NCI-H1105 treated with DMSO at 0.1 percent for 48 hours (cell line): Measurements from ENCODE around the gene NEDD4L.
"Not testable (repeated sequence)": the region's sequence is repeated elsewhere in the genome, so short reads cannot be mapped to it uniquely, and the experiment has no call there.

ENCODE experiments used
- DNase-seq: peaks from one replicate; lab custom pipeline; 2025; lab: John Stamatoyannopoulos, UW

Gene NEDD4L

DNA sequence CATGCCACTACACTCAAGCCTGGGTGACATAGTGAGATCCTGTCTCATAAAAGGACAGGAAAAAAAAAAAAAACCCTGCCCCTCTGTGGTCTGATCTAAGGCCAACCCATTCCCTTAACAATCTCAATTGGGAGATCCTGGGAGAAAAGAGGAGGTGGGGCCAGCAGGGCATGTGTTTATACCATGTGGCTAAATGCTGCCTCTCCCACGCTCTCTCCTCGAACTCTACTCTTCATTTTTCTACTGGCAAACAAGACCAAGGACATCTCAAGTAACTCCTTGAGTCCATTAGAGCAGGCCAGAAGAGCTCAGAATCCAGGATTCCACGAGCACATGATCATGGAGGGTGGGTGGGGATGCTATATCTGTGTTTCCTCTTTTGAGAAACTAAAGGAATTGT is 16.7 kb upstream of the NEDD4L start:
- DNase-seq = no peak

DNA sequence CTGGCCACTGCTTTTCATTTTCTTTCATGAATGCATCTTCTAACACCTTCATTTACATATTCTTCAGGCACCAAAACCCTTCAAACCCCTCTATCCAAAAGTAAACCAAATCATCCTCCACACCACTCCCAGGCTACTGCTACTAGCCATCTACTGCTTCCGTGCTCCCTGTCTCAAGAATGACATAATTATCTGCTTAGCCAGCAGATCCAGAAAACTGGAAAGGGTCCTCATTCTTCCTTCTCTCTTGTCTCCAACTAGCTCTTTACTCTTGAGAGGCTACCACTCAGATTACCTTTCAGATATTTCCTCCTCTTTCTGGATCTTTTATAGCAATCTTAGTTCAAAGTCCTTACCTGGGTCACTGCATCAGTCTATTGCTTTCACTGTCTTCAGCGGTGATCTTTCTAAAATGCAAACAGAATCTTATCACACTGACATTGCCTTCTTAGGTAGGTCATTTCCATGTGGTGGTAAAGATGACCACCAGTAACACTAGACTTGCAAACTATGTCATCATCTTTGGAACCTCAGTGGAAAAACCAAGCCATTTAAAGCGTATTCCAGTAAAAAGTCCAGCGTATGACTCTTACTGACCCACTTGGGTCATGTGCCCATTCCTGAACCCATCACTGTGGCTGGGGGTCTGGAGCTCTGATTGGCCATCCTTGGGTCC is 15.8 kb upstream of the NEDD4L start:
- DNase-seq = no peak

DNA sequence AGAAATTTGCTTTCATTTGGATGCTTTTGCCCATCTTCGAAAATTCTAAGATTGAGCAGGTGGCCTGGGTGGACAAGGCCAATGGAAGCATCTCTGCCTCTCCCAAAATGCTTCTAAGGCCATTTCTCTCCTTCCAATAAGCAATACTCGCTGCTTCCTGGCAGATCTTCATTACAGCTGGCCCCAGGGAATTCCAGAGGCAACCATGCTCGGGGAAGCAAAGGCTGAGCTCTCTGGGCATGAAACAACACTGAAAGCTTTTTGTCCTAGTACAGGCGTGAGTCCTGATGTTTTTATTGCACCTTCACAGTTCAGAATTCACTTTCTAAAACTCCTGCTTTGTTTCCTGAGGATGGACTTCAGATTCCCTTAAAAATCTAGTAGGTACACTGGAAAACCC is 11.8 kb upstream of the NEDD4L start:
- no peak for DNase-seq

DNA sequence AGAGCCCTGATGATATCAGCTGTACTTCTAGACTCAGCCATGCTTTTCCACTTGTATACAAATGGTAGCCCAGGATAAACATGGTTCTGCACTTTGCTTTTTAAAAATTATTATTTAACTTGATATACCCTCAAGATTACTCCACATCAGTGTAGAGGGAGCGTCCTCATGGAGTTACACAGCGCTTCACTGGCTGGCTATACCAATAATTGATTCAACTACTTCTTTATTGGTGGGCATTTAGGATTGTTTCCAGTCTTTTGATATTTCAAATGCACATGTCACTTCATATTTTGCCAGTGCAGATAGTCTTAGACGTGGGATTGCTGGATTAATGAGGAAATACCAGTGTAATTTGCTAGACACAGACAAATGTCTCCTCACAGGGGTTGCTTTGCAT is 10.8 kb upstream of the NEDD4L start:
- no peak for DNase-seq

DNA sequence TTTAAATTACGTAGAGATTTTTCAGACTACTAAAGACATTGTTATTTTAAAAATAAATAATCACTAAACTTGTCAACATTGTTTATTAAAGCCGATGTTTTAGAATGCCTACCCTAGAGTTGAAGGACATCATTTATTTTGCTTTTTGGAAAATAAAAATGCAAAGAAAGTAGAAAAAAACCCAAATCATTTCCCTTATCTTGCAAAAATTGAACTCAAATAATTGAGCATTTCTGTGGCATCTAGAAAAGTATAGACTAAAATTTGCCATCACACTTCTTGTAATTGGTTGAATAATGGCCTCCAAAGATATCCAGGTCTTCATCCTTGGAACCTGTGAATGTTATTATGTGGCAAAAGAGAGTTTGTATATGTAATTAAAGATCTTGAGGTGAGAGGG is 9.7 kb upstream of the NEDD4L start:
- DNase-seq = no peak

DNA sequence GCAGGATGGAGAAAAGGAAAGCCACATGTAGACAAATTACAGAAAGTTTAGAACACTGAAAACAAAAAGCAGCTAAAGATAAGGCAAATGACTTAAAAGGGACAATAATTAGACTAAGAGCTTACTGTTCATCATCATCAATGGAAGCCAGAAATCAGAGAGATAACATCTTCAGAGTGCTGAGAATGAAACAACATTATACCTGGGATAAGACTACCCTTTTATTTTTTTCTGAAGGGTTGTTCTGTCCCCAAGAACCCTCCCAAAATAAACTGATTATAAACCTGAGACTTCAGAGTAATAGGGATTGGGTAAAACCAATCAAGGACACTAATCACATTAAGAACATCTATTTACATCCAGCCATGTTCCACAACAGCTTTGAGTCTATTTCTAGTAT is 6.9 kb upstream of the NEDD4L start:
- no peak for DNase-seq

DNA sequence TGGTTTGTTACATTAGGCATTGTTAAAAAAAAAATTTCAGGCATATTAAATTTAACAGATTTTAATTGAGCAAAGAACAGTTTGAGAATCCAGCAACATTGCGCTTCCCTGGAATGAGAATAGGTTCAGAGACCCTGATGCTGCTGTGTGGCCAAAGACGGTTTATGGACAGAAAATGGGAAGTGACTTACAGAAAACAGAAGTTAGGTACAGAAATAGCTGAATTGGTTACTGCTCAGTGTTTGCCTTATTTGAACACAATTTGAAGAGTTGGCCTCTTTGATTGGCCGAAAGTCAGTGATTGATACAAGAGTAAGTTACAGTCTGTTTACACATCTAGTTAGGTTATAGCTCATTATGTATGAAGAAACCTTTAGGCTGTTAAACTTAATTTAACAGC is 6.0 kb upstream of the NEDD4L start:
- DNase-seq = no peak

DNA sequence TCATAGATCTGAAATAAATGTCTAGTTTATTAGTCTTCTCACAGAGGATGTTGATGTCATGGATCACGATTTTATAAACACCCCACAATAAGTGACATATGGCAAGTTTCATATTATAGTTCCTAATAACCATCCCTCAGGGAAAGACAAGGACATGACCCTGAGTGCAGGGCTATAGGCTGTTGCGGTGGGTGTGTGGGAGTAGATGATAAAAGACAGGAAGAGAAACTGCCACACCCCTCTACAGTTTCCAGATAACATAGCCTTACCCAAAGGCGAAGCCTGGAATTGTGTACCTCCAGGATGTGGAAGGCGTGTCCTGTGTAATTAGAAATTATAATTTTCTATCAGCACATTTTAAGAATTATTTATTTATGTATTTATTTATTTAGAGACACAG is 2.4 kb upstream of the NEDD4L start:
- DNase-seq = no peak

DNA sequence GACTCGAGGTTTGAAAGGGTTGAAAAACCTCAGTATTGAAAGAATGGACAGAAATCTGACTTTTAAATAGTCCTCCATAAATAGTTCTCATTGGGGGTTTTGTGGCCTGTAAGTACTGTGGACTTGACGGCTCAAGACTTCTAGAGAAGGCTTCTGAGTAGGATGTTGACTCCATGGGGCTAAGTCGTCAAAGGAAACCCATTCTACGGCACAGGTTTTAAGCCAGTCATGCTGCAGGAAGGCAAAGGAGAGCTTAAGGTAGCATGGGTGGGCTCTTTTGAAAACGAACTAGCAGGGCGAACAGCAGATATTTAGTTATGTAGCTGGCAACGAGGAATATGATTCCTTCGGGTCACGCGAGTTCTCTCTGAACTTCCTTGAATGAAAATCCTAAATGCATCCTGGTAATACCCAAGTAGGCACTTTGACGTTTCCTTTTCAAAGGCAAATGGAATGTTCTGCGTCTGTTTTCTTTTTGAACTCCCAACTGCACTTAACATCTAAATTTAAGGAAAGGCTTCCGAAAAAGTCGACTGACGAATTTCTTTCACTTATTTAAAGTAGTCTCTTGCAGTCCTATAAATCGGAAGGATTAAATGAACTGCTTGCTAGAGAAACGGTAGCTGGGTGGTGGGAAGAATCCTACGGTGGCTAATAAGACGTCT is 1.1 kb upstream of the NEDD4L start:
- DNase-seq = no peak

DNA sequence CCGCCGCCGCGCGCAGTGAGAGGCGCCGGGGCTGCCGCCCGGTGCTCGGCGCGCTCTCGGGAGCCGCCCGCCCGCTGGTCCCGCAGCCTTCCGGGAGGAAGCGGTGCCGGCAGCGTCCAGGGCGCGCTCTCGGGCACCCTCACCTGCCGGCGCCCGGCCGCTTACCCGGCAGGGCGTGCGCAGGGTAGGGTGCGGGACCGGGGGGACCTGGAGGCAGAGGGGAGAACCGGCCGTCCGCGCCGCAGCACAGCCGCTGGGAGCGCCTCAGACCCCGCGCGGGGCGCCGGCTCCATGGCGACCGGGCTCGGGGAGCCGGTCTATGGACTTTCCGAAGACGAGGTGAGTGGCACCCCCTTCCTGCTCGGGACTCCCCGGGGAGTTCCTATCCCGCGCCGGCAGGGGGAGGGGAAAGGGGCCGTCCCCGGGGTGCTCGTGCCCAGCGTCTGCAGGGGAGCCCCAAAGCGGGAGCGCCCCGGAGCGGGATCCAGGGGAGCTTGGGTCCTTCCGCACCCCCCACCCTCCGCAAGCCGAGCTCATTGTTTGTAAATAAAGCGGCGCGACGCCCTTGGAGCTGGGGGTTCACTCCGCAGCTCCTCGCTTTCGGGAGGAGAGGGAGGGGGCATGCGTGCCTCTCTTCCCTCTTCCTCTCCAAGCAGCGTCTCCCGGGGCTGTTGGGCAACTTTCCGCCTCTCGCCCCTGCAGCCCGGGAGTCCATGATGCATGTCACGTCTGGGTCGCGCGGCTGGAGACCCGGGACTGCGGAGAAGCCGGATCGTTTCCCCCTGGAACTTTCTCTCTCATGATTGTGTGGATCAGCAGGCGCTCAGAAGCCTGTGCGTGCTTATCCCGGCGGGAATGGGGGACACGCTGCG is 580 bp downstream of the NEDD4L start:
- DNase-seq = peak; percentile 67

DNA sequence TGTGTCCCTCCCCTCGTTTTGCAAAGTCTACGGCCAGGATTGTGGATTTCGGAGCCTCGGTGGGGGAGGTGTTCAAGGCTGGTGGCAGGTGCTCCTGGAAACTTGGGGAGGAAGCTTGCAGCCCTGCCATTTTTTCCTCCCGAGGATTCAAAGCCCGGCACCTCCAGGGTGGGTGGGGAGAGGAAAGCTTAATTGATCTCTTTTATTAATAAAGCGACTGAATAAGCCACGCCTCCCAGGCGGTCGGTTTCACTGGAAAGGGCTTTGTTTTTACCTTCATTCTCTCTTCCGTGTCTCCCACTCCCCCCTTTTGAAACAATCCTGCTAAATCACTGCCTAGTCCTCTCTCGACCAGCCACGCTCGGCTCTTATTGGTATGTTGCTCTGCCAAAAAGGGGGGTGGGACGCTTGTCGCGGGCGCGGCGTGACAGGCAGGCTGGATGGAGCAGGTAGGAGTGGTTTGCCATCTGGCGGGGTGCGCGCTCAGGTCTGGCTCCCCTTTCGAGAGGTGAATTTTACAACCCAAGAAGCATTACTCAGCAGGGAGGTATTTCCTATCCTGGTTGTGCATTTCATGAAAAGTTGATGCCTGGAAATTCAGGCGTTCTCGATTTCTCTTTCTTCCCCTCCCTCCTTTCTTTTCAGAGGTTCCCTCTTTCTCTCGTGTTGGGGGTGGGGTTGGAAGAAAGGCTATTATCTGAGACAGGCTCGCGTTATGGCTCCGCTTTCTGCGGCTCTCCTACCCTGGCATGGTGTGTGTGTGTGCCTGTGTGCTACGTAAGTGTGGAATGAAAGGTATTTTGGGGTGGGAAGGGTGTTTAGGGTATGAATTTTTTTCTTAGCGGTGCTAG is 1.4 kb downstream of the NEDD4L start:
- DNase-seq = peak; percentile 73

DNA sequence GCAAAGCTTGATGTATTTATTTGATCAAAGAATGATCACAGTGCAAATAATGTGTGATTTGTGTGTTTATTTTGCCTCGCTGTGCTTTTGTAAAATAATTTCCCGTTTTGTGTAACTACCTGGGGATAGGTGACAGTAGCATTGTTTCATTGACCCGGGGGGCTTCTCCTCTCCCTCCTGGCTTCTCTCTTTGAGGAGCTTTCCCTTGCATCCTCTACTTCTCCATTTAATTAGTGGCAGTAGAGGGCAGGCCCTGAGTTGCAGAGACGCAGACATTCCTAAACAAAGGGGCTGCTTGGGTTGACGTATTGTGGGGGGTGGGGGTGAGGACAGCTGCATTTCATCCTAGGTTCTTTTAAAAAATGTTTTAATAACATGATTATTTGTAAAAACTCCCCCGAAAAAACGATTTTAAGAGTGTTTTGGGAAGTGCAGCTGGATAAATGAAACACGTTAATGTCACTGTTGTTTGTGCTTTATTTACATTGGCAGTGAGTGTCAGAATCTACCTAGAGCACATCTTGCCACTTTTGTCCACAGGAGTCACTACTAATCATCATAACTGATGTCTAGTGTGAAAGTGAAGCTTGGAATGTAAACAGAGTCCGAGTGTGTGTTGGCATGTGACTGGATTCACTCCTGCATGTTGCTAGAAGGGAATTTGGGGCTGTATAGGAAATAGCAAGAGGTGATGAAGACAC is 2.2 kb downstream of the NEDD4L start:
- peak; percentile 19 for DNase-seq

DNA sequence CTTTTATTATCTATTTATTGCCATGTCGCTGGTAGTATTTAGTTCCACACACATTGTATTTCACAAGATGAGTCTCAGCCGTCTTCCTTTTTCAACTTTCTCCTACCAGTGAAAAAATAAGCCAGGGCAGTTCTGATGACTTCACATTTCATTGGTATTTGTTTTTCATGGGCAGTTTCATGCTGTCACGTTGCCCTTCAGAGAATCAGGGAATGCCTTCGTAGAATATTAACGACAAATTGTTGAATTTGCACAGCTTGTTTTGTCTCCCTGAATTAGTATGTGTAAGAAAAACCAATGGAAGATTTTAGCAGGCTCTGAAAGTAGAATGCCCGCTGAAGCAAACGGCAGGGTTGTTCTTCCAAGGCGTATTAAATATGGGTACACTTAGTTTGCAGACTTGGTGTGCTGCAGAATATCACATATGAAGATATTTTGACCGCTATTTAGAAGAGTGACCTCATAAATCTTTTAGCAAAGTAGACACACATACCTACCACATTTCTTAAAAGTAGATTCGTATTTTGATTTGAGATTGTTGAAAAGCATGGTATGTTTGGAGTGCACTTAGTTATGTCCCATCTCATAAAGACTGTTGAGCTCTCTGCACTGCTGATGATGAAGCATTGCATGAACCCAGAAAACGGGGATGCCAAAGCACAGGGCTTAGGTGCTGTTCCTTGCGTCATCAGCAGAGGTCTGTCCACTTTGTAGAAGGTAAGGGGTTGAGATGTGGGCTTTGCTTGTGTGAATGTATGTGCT is 2.9 kb downstream of the NEDD4L start:
- no peak for DNase-seq

DNA sequence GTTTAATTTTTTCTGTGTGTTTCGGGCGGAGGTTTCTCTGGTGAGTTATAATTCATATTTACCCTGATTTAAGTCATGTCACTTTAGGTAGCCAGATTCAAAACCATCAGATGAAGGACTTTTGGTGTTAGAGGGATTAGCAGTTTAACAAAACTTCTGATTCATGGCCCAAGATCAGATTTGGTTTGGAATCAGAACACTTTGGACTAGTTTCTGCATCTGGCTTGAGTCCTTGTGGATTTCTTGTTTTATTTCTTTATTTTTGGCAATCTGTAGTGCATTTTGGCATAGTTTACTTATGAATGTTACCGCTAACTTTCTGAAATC is 3.5 kb downstream of the NEDD4L start:
- DNase-seq = no peak

DNA sequence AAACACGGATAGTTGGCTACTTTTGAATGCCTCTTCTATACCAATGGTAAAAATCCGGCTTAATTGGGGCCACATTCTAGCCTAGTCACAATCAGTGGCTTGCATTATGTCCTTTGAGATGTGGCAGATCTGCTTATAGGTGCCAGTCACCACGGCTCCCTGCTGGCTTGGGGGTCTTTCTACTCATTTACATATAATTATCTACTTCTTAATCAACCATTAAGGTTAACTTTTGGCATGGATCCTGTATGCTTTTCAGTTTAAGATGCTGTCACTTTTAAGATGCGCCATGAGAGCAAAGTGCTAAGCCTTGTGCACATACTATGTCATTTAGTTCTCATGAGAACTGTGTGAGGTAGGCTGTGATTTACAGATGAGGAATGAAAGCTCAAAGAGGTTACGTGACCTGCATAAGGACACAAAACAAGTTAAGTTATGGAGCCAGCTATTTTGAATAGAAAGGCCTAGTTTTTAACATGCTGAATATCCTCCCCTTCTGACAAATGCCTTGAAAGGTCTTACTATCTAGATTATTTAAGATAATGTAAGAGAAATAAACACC is 4.1 kb downstream of the NEDD4L start:
- DNase-seq = no peak

DNA sequence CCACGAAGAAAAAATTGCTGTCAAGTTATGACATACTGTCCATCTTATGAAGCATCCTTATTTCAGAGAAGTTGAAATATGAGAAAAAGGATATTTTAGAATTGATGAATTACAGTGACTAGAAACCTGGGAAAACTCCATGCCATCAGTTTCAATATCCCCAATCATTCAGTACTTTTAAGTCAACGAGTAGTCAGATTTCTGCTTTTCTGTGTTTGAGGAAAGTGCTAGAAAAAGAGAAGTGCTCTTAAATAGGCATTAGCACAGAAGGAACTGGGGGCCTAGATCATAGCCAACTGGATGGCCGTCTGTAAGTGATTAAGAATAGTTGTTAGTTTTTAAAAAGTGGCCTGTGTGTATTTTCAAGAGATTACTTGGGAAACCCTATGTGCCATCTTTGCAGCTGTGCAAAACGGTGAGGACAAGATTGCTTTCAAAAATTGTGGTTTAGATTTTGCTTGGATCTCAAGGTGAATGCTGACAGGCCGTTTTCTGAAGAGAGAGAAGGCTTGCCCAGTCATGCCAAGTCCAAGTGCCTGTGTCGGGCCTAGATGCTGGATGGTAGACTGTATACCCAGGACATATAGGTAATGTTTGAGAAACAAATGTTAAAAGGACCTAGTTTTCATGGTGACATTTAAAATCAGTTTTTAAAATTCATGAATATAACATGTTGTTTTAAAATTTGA is 5.1 kb downstream of the NEDD4L start:
- DNase-seq = peak; percentile 45

DNA sequence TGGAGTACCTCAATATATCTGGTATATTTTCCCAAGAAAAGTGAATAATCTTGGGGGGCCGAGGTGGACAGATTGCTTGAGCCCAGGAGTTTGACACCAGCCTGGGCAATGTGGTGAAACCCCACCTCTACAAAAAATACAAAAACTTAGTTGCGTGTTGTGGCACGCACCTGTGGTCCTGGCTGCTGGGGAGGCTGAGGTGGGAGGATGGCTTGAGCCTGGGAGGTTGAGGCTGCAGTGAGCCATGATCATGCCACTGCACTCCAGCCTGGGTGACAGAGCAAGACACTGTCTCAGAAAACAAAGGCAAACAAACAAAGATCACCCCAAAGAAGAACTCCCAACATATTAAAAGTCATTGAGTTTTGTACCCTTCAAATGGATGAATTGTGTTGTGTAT is 6.9 kb downstream of the NEDD4L start:
- not testable (repeated sequence) for DNase-seq

DNA sequence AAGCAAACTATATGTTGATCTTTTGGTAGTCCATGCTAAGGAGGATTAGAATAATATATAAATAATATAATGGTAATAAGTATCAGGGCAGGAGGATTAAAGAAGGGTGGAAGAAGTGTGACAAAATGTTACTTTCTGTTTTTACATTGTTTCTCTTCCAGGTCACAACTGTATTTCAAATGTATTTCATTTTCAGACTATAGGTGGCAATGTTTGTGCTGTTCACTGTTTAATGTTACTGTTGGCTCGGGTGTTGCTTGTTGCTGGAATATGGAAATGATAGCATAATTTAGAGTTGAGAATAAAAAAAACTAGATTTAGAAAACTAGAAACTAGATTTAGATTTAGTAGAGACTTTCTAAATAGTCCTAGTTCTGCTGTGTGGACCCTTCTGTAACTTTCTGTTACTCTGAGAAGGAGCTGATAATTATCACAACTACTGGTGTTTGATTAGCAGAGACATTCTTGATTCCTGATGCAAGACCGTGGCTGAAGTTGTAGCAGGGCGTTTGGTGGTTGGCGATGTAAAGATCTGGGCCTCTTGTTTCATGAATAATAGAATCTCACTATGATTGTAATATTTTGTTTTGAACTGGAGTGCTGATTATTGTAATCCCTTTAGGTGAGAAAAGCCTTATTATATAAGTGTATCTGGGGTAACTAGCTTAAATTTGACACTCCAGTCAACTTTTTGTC is 7.9 kb downstream of the NEDD4L start:
- peak; percentile 11 for DNase-seq

DNA sequence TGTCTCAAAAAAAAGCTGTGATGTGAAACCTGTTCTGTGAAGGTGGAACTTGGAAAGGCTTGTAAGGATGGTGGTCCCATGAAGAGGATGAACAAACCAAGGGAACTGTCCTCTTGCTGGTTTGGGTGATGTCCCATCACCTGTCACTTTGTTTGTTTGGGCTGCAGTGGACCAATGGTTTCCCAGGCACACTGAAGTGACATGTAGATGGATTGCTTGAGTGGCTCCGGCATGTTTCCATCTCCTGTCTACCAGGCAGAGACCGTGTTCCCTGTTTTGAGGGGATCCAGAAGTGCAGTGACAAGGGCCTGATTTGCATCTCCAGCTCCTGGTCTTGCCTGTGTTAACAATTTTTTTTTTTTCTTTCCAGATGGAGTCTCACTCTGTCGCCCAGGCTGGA is 8.9 kb downstream of the NEDD4L start:
- DNase-seq = no peak
